Measurements from ENCODE around the gene SCN2B. TPM values are rescaled to one million over a fixed set of nuclear protein-coding genes. Genes with fewer than 3 reads are reported as not detected.

The SCN2B gene, protein sequence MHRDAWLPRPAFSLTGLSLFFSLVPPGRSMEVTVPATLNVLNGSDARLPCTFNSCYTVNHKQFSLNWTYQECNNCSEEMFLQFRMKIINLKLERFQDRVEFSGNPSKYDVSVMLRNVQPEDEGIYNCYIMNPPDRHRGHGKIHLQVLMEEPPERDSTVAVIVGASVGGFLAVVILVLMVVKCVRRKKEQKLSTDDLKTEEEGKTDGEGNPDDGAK
- total RNA-seq (2022; extraction: Qiagen RNA extraction): not detected in 5 replicates

DNA sequence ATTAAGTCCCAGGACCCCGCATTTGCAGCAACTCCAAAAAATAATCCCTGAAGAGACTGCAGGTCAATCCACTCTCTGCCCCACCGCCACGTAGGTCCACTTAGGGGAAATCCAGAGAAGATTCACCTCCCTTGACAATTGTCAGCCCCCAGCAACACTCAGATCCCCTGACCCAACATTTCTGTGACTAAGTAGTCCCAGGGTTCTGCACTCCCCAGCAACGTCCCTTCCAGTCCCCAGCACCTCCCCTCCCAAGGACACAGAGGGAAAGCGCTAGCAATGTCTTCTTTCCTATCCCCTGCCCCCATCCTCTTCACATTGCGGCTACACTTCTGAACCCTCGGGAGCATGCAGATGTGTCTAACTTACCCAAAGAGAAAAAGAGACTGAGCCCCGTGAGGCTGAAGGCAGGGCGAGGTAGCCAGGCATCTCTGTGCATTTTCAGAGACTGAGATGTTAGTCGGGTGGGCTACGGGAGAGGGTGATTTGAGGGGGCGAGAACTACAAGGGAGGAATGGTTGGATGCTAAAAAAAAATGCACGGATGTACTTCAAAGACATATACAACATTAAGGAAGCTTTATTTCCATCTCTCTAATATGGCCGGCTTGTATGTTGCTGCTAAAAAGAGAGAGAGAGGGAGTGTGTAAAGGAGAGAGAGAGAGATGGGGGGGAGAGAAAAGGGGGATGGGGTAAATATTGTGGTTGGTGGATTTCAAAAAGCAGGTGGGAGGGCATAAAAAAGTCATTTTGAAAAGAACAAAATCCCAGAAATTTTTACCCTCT is at the start of gene SCN2B:
Gene SCN2B, minus strand, starts transcription at position 647 of the 785 bp plus-strand sequence. Its CDS starts 208 bp downstream, at position 439.

DNA sequence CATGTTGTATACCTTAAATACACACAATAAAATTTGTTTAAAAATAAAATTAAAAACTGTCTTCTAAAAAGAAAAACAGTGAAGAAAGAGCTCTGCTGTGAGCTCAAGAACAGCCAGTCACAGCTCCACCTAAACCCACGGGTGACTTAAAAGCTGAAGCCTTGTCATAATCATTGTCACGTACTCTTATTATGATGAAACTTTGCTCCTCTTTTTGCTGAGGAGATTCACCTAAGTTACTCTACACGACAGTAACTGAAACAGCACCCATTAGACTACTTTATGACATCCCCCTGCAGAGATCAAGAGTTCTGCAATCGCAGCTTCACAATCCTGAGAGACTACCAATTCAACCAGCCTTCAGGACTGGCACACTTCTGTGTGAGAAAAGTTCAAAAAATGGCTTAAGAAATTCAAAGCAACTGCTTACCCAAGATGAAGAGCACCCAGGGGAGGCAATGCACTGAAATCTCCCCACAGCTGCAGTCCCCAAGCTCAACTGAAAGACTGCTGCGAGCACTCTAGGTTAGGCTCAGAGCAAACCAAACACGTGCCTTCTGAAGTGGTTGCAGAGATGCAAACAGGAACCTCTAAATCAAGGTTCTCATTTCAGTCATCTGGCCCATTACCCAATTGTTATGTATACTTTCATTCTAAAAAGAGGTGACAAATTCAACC is 48.2 kb upstream of the SCN2B start, which contains the start of gene JAML:
Gene JAML, minus strand, starts transcription at position 501 of the 678 bp plus-strand sequence. CDS start 10,145 bp downstream, outside the sequence.

DNA sequence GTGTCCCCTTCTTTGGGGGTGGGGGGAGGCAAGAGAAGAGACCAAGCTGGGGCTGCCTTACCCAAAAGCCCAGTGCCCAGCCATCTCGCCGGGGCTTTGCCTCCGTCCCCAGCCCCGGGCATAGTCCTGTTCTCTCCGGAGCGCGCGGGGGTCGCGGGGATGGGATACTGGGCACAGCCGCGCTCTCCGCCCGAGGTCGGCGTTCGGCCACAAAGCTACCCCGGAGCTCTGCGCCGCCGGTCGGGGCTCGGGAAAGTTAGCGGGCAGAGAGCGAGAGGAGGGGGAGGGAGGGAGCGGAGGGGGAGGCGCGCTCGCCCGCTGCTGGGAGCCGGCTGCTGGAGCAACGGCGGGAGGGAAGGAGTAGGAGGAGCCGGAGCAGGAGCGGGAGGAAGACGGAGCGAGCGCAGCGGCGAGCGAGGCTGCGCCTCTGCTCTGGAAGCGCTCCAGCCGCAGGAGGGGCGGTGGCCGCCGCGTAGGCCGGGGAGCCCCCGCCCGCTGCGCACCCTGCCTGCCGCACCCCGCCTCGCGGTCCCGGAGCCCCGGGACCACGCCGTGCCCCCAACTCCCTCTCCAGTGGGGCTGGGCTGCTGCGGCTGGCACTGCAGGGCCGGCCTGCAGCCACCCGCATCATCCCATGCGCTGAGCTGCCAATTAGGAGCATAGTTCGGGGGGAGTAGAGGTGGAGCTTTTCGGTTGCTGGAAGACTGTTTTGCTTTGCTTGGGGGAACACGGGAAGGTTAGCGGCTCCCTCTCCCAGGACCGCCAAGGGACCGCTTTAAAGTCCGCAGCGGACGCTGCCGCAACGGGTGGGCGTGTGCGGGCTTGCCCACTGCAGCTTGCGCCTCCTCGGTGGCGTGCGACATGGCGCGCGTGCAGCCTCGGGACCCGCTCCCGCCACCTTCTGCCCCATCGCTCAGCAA is 23.6 kb downstream of the SCN2B start, which contains the start of gene SCN4B:
Gene SCN4B, minus strand, starts transcription at position 272 of the 920 bp plus-strand sequence. Its CDS starts 150 bp downstream, at position 122.

Other genes starting within 250 kb of the SCN2B start
- gene TMPRSS13, start 247.2 kb downstream of the SCN2B start, total RNA-seq (2022; extraction: Qiagen RNA extraction): not detected in 5 replicates
- gene IL10RA, start 190.2 kb downstream of the SCN2B start, total RNA-seq (2022; extraction: Qiagen RNA extraction): 0.06 to 0.21 TPM (median 0.06 TPM) in 3 of 5 replicates, not detected in the others
- 0.70 TPM in 1 of 5 replicates, not detected in the others for gene TMPRSS4, start 99.6 kb downstream of the SCN2B start, total RNA-seq (2022; extraction: Qiagen RNA extraction)
- gene SMIM35, start 89.7 kb downstream of the SCN2B start, total RNA-seq (2022; extraction: Qiagen RNA extraction): 0.04 TPM in 1 of 5 replicates, not detected in the others
- gene SCN4B, start 23.8 kb downstream of the SCN2B start, total RNA-seq (2022; extraction: Qiagen RNA extraction): 0.02 to 0.05 TPM (median 0.03 TPM) in 3 of 5 replicates, not detected in the others
- gene JAML, start 48.4 kb upstream of the SCN2B start, total RNA-seq (2022; extraction: Qiagen RNA extraction): not detected in 5 replicates
- 0.13 to 0.41 TPM (median 0.36 TPM) in 5 replicates for gene MPZL3, start 75.7 kb upstream of the SCN2B start, total RNA-seq (2022; extraction: Qiagen RNA extraction)
- gene MPZL2, start 87.7 kb upstream of the SCN2B start, total RNA-seq (2022; extraction: Qiagen RNA extraction): 0.09 to 0.11 TPM in 2 of 5 replicates, not detected in the others
- gene CD3E, start 128.1 kb upstream of the SCN2B start, total RNA-seq (2022; extraction: Qiagen RNA extraction): not detected in 5 replicates
- not detected in 5 replicates for gene CD3D, start 166.1 kb upstream of the SCN2B start, total RNA-seq (2022; extraction: Qiagen RNA extraction)
- not detected in 5 replicates for gene CD3G, start 167.7 kb upstream of the SCN2B start, total RNA-seq (2022; extraction: Qiagen RNA extraction)
- 8.8 to 10.1 TPM (median 9.4 TPM) in 5 replicates for gene UBE4A, start 183.0 kb upstream of the SCN2B start, total RNA-seq (2022; extraction: Qiagen RNA extraction)
- gene ATP5MG, start 225.0 kb upstream of the SCN2B start, total RNA-seq (2022; extraction: Qiagen RNA extraction): 164 to 213 TPM (median 196 TPM) in 5 replicates